MCF 10A (cell line): ENCODE results near the gene GALM. TPM values are rescaled to one million over a fixed set of nuclear protein-coding genes. Genes with fewer than 3 reads are reported as not detected.
"Not testable (repeated sequence)": the region's sequence is repeated elsewhere in the genome, so short reads cannot be mapped to it uniquely, and the experiment has no call there.

Source experiments
- BruUV-seq: library from RNA; stranded (reverse); fragments of 400-500 nt; replicated peaks from 2 replicates; lab custom pipeline; 2021; lab: Mats Ljungman, UMichigan
- CTCF ChIA-PET: fragments of 300-600 bp; sonication (Branson Sonifier 250); formaldehyde crosslinking; extraction: SDS; loops from one replicate; lab custom pipeline; 2021; ENCODE audit warnings: antibody characterized with exemption, inconsistent platforms; lab: Yijun Ruan, JAX
- POLR2A ChIA-PET: fragments of 300-600, 350-650 bp; sonication (Branson Sonifier 250); formaldehyde crosslinking; extraction: SDS; loops from one replicate; lab custom pipeline; 2020; ENCODE audit warnings: antibody characterized with exemption, inconsistent platforms; lab: Yijun Ruan, JAX
- DNase-seq: peaks from one replicate; pipeline ENCODE4 v3.0.0-alpha.2; 2018; ENCODE audit not compliant: unreplicated experiment
- H3K27ac Mint-ChIP-seq: one replicate; pipeline ENCODE4 v1.8.0; 2022; ENCODE audit warnings: mild to moderate bottlenecking, low read depth, mixed read lengths; ENCODE audit not compliant: unreplicated experiment
- H3K27me3 Mint-ChIP-seq: one replicate; pipeline ENCODE4 v1.8.0; 2022; ENCODE audit warnings: mixed read lengths; ENCODE audit not compliant: insufficient read depth, unreplicated experiment
- H3K36me3 Mint-ChIP-seq: one replicate; pipeline ENCODE4 v1.8.0; 2022; ENCODE audit warnings: mild to moderate bottlenecking, moderate library complexity, mixed read lengths; ENCODE audit not compliant: insufficient read depth, unreplicated experiment
- H3K4me1 Mint-ChIP-seq: one replicate; pipeline ENCODE4 v1.8.0; 2022; ENCODE audit warnings: mixed read lengths; ENCODE audit not compliant: insufficient read depth, unreplicated experiment
- H3K4me3 Mint-ChIP-seq: one replicate; pipeline ENCODE4 v1.8.0; 2022; ENCODE audit warnings: mild to moderate bottlenecking, moderate library complexity, mixed read lengths; ENCODE audit not compliant: unreplicated experiment
- H3K9me3 Mint-ChIP-seq: one replicate; pipeline ENCODE4 v1.8.0; 2022; ENCODE audit warnings: mixed read lengths; ENCODE audit not compliant: unreplicated experiment
- CTCF ChIP-seq: fragments of 200-600 bp; IDR thresholded peaks from one replicate; pipeline ENCODE4 v1.8.0; 2022; ENCODE audit warnings: antibody characterized with exemption, mild to moderate bottlenecking; ENCODE audit not compliant: unreplicated experiment
- intact Hi-C: fragments of 100-400 bp; cut with micrococcal nuclease; formaldehyde crosslinking; loops from 2 replicates; pipeline ENCODE4 v1.14.1; 2022
- total RNA-seq: library from RNA; stranded (reverse); gene quantifications from 2 replicates; pipeline ENCODE4 v1.2.3, GENCODE V29; 2022

GALM gene
- total RNA-seq, 1 experiment from 2014 or later: not detected

DNA sequence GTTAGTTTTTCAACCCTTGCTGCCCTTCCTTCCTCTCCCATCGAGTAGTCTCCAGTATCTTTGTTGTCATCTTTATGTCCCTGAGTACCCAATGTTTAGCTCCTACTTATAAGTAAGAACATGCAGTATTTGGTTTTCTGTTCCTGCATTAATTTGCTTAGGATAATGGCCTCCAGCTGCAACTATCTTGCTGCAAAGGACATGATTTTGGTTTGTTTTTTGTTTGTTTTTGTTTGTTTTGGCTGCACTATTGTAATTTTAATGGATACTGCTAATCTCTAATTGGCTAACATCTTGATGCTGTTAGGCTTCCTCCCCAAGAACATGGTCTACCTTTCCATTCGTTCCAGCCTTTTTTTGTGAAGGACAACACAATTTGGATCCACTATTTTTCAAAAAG, 32.0 kb upstream of the GALM start:
- POLR2A ChIA-PET: no interaction called here
- Mint-ChIP-seq H3K4me3 (no peak overlapping the region), H3K27ac (no peak overlapping the region), H3K27me3 (no peaks in the 10 kb centered on the region), H3K9me3 (no peaks in the 10 kb centered on the region), H3K36me3 (no peaks in the 10 kb centered on the region), H3K4me1 (no peaks in the 10 kb centered on the region)
- BruUV-seq: no TSS peak
- TF ChIP-seq CTCF: no peak
- DNase-seq: no peak
- CTCF ChIA-PET: no interaction called here
- intact Hi-C loops: no loop called here

- no TSS peak for BruUV-seq
- Mint-ChIP-seq H3K4me3 (no peak overlapping the region), H3K4me1 (no peaks in the 10 kb centered on the region), H3K36me3 (no peaks in the 10 kb centered on the region), H3K9me3 (no peaks in the 10 kb centered on the region), H3K27me3 (no peaks in the 10 kb centered on the region), H3K27ac (no peak overlapping the region)
- intact Hi-C loops: no loop called here
- no peak for DNase-seq
- TF ChIP-seq CTCF: no peak
- ChIA-PET CTCF (no interaction called here), POLR2A (interaction anchor here (0.9 kb wide), 1 partner anchor 30 kb away, joined by 5 read pairs; no protein-coding TSS in a partner anchor)
Observed at GRCh38 chr2:38634684-38635083, 31.2 kb upstream of the GALM start.

GRCh38 chr2:38635139-38635538, 30.8 kb upstream of the GALM start:
- intact Hi-C loops: no loop called here
- no peak for TF ChIP-seq CTCF
- Mint-ChIP-seq H3K36me3 (no peaks in the 10 kb centered on the region), H3K9me3 (no peaks in the 10 kb centered on the region), H3K4me3 (no peak overlapping the region), H3K27ac (no peak overlapping the region), H3K4me1 (no peaks in the 10 kb centered on the region), H3K27me3 (no peaks in the 10 kb centered on the region)
- no peak for DNase-seq
- POLR2A ChIA-PET: interaction anchor here (0.9 kb wide), 1 partner anchor 29 kb away, joined by 5 read pairs; no protein-coding TSS in a partner anchor
- CTCF ChIA-PET: interaction anchor here (0.6 kb wide), 1 partner anchor 1238 kb away, joined by 4 read pairs; no protein-coding TSS in a partner anchor
- no TSS peak for BruUV-seq

GRCh38 chr2:38636069-38636468, 29.8 kb upstream of the GALM start:
- Mint-ChIP-seq H3K36me3 (no peaks in the 10 kb centered on the region), H3K4me1 (no peaks in the 10 kb centered on the region), H3K27ac (no peak overlapping the region), H3K27me3 (no peaks in the 10 kb centered on the region), H3K9me3 (no peaks in the 10 kb centered on the region), H3K4me3 (no peak overlapping the region)
- ChIA-PET CTCF (no interaction called here), POLR2A (no interaction called here)
- TF ChIP-seq CTCF: no peak
- BruUV-seq: no TSS peak
- intact Hi-C loops: no loop called here
- DNase-seq: no peak

GRCh38 chr2:38642373-38643017, 23.4 kb upstream of the GALM start:
- intact Hi-C loops, DNase-seq, BruUV-seq, H3K27ac Mint-ChIP-seq, H3K4me1 Mint-ChIP-seq, H3K27me3 Mint-ChIP-seq, H3K4me3 Mint-ChIP-seq, H3K36me3 Mint-ChIP-seq, H3K9me3 Mint-ChIP-seq: not testable (repeated sequence)
- ChIA-PET CTCF (interaction anchor here (0.7 kb wide), 1 partner anchor 48 kb away, joined by 3 read pairs; no protein-coding TSS in a partner anchor), POLR2A (interaction anchor here (0.5 to 0.7 kb wide), 2 partner anchors 23 to 39 kb away, joined by 3 read pairs; no protein-coding TSS in a partner anchor)
